Measurements from ENCODE around the gene ZNF445.
"Not testable (repeated sequence)": the region's sequence is repeated elsewhere in the genome, so short reads cannot be mapped to it uniquely, and the experiment has no call there.

ZNF445 gene

DNA sequence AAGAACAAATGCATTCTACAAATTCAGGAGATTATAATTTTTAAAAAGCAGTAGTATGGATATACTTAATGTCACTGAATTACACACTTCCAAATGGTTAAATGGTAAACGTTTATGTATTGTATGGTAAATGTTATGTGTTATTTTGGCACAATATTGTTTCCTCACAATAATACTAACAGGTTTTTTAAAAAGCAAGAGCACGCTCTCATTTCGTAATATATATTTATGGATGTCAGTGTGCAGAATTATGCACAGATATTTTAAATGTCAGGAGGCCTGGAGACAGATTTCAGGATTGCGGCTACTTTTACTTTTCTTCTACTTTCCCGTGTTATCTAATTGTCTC is 533 bp downstream of the ZNF445 start:
- peak overlapping the region; percentile 73 for H3K9ac ChIP-seq (ENCODE audit: low read depth, low read length, poor library complexity, severe bottlenecking)
- H3K9me2 ChIP-seq (replicated peaks; ENCODE audit: low read depth, low read length), result no peaks in the 10 kb centered on the region
- peaks cover 54% of the 10 kb centered on the region for H3K4me1 ChIP-seq (ENCODE audit: insufficient read depth, low read length, poor library complexity, severe bottlenecking)
- H4K20me1 ChIP-seq (ENCODE audit: insufficient read depth, low read length, poor library complexity, severe bottlenecking), result peaks cover 30% of the 10 kb centered on the region
- H3K27me3 ChIP-seq (ENCODE audit: insufficient read depth, low read length, poor library complexity, severe bottlenecking), result no peaks in the 10 kb centered on the region
- H3K36me3 ChIP-seq (ENCODE audit: insufficient read depth, low read length), result no peaks in the 10 kb centered on the region
- H3K79me2 ChIP-seq (ENCODE audit: insufficient read depth, low read length), result peaks cover 53% of the 10 kb centered on the region
- peak overlapping the region; percentile 96; the same call in 1 of the 2 replicates for H2AFZ ChIP-seq (ENCODE audit: low read length)
- peak overlapping the region; percentile 90 for H3K4me2 ChIP-seq (ENCODE audit: low read depth, low read length, poor library complexity, severe bottlenecking)
- H3F3A ChIP-seq (ENCODE audit: low read depth), result no peaks in the 10 kb centered on the region
- no peaks in the 10 kb centered on the region for H3K9me3 ChIP-seq (ENCODE audit: insufficient read depth, low read depth, low read length)
- peak overlapping the region; percentile 91 for H3K4me3 ChIP-seq (ENCODE audit: low read length, poor library complexity, severe bottlenecking)
- TF ChIP-seq, protein P1, sequence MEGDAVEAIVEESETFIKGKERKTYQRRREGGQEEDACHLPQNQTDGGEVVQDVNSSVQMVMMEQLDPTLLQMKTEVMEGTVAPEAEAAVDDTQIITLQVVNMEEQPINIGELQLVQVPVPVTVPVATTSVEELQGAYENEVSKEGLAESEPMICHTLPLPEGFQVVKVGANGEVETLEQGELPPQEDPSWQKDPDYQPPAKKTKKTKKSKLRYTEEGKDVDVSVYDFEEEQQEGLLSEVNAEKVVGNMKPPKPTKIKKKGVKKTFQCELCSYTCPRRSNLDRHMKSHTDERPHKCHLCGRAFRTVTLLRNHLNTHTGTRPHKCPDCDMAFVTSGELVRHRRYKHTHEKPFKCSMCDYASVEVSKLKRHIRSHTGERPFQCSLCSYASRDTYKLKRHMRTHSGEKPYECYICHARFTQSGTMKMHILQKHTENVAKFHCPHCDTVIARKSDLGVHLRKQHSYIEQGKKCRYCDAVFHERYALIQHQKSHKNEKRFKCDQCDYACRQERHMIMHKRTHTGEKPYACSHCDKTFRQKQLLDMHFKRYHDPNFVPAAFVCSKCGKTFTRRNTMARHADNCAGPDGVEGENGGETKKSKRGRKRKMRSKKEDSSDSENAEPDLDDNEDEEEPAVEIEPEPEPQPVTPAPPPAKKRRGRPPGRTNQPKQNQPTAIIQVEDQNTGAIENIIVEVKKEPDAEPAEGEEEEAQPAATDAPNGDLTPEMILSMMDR (conservative IDR thresholded peaks at IDR 0.05; ENCODE audit: low read length), result no peak
- no peak for TF ChIP-seq EZH2phosphoT487 (IDR thresholded peaks at IDR 0.05; ENCODE audit: borderline replicate concordance)

DNA sequence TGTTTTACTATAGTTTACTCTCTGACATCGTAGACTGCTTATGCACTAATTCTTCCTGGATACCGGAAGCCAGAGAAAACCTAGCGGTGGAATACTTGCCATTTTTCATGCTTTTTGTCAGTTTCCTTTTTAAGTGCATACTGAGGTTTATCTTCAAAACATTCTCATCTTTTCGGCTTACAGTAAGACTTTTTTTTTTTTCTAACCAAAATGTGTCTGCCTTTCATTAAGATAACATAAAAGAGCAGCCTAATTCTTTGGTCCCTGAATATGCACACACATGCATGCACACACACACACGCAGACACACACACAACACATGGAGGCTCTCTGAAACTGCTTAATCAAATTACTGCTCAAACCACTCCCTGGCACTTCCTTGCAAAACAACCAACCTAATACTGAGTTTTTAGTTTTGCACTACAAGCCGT is 1.3 kb downstream of the ZNF445 start:
- H3K4me1 ChIP-seq (ENCODE audit: insufficient read depth, low read length, poor library complexity, severe bottlenecking), result peaks cover 59% of the 10 kb centered on the region
- H3K36me3 ChIP-seq (ENCODE audit: insufficient read depth, low read length), result no peaks in the 10 kb centered on the region
- H3K4me3 ChIP-seq (ENCODE audit: low read length, poor library complexity, severe bottlenecking), result peak overlapping the region; percentile 91
- H3K9me2 ChIP-seq (replicated peaks; ENCODE audit: low read depth, low read length), result no peaks in the 10 kb centered on the region
- TF ChIP-seq, protein P1 (conservative IDR thresholded peaks at IDR 0.05; ENCODE audit: low read length), result 0 out of 2 replicates have a peak, but pooled peaks have one; percentile 9
- TF ChIP-seq EZH2phosphoT487 (IDR thresholded peaks at IDR 0.05; ENCODE audit: borderline replicate concordance), result no peak
- peaks cover 60% of the 10 kb centered on the region for H3K79me2 ChIP-seq (ENCODE audit: insufficient read depth, low read length)
- peak overlapping the region; percentile 90 for H3K4me2 ChIP-seq (ENCODE audit: low read depth, low read length, poor library complexity, severe bottlenecking)
- no peaks in the 10 kb centered on the region for H3F3A ChIP-seq (ENCODE audit: low read depth)
- H3K9me3 ChIP-seq (ENCODE audit: insufficient read depth, low read depth, low read length), result no peaks in the 10 kb centered on the region
- no peak overlapping the region for H2AFZ ChIP-seq (ENCODE audit: low read length)
- peaks cover 37% of the 10 kb centered on the region for H4K20me1 ChIP-seq (ENCODE audit: insufficient read depth, low read length, poor library complexity, severe bottlenecking)
- peak overlapping the region; percentile 73 for H3K9ac ChIP-seq (ENCODE audit: low read depth, low read length, poor library complexity, severe bottlenecking)
- no peaks in the 10 kb centered on the region for H3K27me3 ChIP-seq (ENCODE audit: insufficient read depth, low read length, poor library complexity, severe bottlenecking)

GRCh38 chr3:44474886-44475285 is 2.6 kb downstream of the ZNF445 start:
- not testable (repeated sequence) for H2AFZ ChIP-seq (ENCODE audit: low read length); H3K27me3 ChIP-seq (ENCODE audit: insufficient read depth, low read length, poor library complexity, severe bottlenecking)
- peaks cover 66% of the 10 kb centered on the region for H3K4me1 ChIP-seq (ENCODE audit: insufficient read depth, low read length, poor library complexity, severe bottlenecking)

DNA sequence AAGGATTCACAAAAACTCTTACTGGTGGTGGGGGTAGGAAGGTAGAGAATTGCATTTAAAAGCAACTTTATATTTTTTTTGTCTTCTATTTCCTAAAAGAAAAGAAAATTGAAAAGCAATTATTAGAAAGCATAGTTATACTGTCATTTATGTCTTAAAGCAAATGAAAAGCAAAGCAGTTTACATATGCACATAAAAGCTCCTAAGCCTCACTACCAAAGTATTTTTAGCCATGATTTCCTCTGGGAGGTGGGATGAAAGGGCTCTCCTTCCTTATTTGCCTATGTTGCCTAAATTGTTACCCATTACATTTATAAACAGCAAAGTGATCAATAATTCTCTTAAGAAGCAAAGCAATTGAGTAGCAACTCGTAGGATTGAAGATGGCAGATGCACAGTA is 7.0 kb downstream of the ZNF445 start:
- Histone ChIP-seq H3K36me3 (ENCODE audit: insufficient read depth, low read length) (peaks cover 17% of the 10 kb centered on the region; the same call in 1 of the 2 replicates), H3K4me3 (ENCODE audit: low read length, poor library complexity, severe bottlenecking) (no peak overlapping the region), H3K4me1 (ENCODE audit: insufficient read depth, low read length, poor library complexity, severe bottlenecking) (peaks cover 38% of the 10 kb centered on the region), H3K9me2 (replicated peaks; ENCODE audit: low read depth, low read length) (no peaks in the 10 kb centered on the region), H3K79me2 (ENCODE audit: insufficient read depth, low read length) (peaks cover 71% of the 10 kb centered on the region), H4K20me1 (ENCODE audit: insufficient read depth, low read length, poor library complexity, severe bottlenecking) (peaks cover 42% of the 10 kb centered on the region), H3F3A (ENCODE audit: low read depth) (no peaks in the 10 kb centered on the region), H3K4me2 (ENCODE audit: low read depth, low read length, poor library complexity, severe bottlenecking) (peak overlapping the region; percentile 28), H3K9me3 (ENCODE audit: insufficient read depth, low read depth, low read length) (no peaks in the 10 kb centered on the region), H3K9ac (ENCODE audit: low read depth, low read length, poor library complexity, severe bottlenecking) (peak overlapping the region; percentile 1), H2AFZ (ENCODE audit: low read length) (no peak overlapping the region), H3K27me3 (ENCODE audit: insufficient read depth, low read length, poor library complexity, severe bottlenecking) (no peaks in the 10 kb centered on the region)
- no peak for TF ChIP-seq EZH2phosphoT487 (IDR thresholded peaks at IDR 0.05; ENCODE audit: borderline replicate concordance)
- TF ChIP-seq, protein P1 (conservative IDR thresholded peaks at IDR 0.05; ENCODE audit: low read length), result no peak

More at GRCh38 chr3:44474886-44475285, 2.6 kb downstream of the ZNF445 start:
- H3K9me2 ChIP-seq (replicated peaks; ENCODE audit: low read depth, low read length); H3F3A ChIP-seq (ENCODE audit: low read depth); H3K9me3 ChIP-seq (ENCODE audit: insufficient read depth, low read depth, low read length); H3K36me3 ChIP-seq (ENCODE audit: insufficient read depth, low read length); H3K9ac ChIP-seq (ENCODE audit: low read depth, low read length, poor library complexity, severe bottlenecking): not testable (repeated sequence)
- peak overlapping the region; percentile 17 for H3K4me3 ChIP-seq (ENCODE audit: low read length, poor library complexity, severe bottlenecking)
- peaks cover 47% of the 10 kb centered on the region for H4K20me1 ChIP-seq (ENCODE audit: insufficient read depth, low read length, poor library complexity, severe bottlenecking)
- H3K79me2 ChIP-seq (ENCODE audit: insufficient read depth, low read length), result peaks cover 73% of the 10 kb centered on the region
- H3K4me2 ChIP-seq (ENCODE audit: low read depth, low read length, poor library complexity, severe bottlenecking), result peak overlapping the region; percentile 90
